Activated naive CD4-positive, alpha-beta T cell treated with anti-CD3 and anti-CD28 coated beads for 36 hours (primary cell): ENCODE data around the gene B4GALNT4. TPM values are rescaled to one million over a fixed set of nuclear protein-coding genes. Genes with fewer than 3 reads are reported as not detected.
A peak's percentile ranks its signal among the peaks of the same experiment; 100 is the strongest.
"Not testable (repeated sequence)": the region's sequence is repeated elsewhere in the genome, so short reads cannot be mapped to it uniquely, and the experiment has no call there.

ENCODE experiments used
- CTCF ChIA-PET: fragments of 350-600 bp; sonication (Branson Sonifier 250); formaldehyde crosslinking; loops from one replicate; lab custom pipeline; 2021; ENCODE audit warnings: antibody characterized with exemption; lab: Charles Lee
- DNase-seq: peaks from one replicate; pipeline ENCODE4 v3.0.0-alpha.2; 2020
- H3K27ac Mint-ChIP-seq: one replicate; pipeline ENCODE4 v1.8.0; 2021; ENCODE audit warnings: mild to moderate bottlenecking, mixed read lengths
- H3K27me3 Mint-ChIP-seq: one replicate; pipeline ENCODE4 v1.8.0; 2021; ENCODE audit warnings: low read depth, mixed read lengths
- H3K36me3 Mint-ChIP-seq: one replicate; pipeline ENCODE4 v1.8.0; 2021; ENCODE audit warnings: low read depth, mixed read lengths
- H3K4me1 Mint-ChIP-seq: one replicate; pipeline ENCODE4 v1.8.0; 2021; ENCODE audit warnings: low read depth, mixed read lengths
- H3K4me3 Mint-ChIP-seq: one replicate; pipeline ENCODE4 v1.8.0; 2021; ENCODE audit warnings: mild to moderate bottlenecking, moderate library complexity, mixed read lengths
- H3K9me3 Mint-ChIP-seq: one replicate; pipeline ENCODE4 v1.8.0; 2021; ENCODE audit warnings: mixed read lengths
- intact Hi-C: fragments of 100-400 bp; cut with micrococcal nuclease; formaldehyde crosslinking; loops from one replicate; pipeline ENCODE4 v1.15.1; 2023
- total RNA-seq, 2 experiments: library from RNA; stranded (reverse); gene quantifications; one replicate each; pipeline ENCODE4 v1.2.3, GENCODE V29; 2021

B4GALNT4 gene
- total RNA-seq, 2 experiments from 2014 or later, result 4.1 to 5.2 TPM

DNA sequence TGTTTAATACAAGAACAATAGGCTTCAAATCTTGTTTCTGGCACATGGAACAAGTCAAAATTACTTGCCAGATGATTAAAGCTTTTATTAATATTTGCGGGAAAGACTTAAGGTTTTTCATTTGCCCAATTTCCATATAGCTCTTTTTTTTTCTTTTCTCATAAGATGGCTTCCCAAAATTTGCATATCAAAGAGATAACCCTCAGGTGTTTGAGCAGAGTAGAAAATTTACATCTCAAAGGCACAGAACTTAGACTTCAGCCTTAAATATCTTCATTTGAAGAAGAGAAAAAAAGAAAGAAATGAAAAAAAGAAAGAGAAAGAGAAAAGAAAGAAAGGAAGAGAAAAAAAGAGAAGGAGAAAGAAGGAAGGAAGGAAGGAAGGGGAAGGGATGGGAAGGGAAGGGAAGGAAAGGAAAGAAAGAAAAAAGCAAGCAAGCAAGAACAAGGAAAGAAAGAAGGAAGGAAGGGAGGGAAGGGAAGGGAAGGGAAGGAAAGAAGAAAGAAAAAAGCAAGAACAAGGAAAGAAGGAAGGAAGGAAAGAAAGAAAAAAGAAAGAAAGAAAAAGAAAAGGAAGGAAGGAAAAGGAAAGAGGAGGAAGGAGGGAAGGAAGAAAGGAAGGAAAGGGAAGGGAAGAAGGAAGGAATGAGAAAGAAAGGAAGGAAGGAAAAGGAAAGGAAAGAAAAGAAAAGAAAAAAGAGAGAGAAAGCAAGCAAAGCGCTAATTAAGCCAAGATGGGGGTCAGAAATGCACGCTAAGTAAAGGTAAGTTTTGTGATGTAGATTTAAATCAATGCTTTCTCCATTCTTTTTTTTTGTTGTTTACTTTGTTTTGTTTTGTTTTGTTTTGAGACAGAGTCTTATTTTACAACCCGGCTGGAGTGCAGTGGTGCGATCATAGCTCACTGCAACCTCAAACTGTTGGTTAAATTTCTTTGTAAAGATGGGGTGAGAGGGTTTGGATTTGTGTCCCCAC is 28.5 kb upstream of the B4GALNT4 start:
- CTCF ChIA-PET, result interaction anchor here (0.9 to 1.8 kb wide), 4 partner anchors 14 to 35 kb away, joined by 4 to 6 read pairs (median 4); partner anchors contain the start of gene IFITM2
- H3K9me3 Mint-ChIP-seq, result no peaks in the 10 kb centered on the region
- peaks cover 30% of the 10 kb centered on the region for H3K4me1 Mint-ChIP-seq
- intact Hi-C loops, result no loop called here
- H3K4me3 Mint-ChIP-seq, result no peak overlapping the region
- no peak overlapping the region for H3K27ac Mint-ChIP-seq
- no peaks in the 10 kb centered on the region for H3K27me3 Mint-ChIP-seq
- DNase-seq, result no peak
- H3K36me3 Mint-ChIP-seq, result no peaks in the 10 kb centered on the region

DNA sequence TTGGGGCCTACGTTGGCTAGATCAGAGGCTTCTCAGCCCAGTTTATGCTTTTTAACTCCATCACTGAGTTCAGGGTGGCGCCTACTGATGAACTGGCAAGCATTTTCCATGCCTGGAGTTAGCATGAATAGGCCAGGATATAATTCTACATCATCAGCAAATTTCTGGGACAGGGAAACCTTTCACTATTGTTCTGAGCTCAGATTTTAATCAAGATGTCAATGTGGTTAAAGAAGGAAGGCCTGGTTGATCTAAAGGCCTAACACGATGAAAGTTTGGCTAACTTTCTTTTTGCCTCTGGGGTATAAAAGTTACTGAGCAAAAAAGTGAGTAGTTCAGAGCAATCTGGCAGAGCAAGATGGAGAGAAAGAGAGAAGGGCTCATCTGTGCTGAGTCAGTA is 27.0 kb upstream of the B4GALNT4 start:
- CTCF ChIA-PET, result interaction anchor here (0.9 kb wide), 1 partner anchor 12 kb away, joined by 4 read pairs; no protein-coding TSS in a partner anchor
- H3K9me3 Mint-ChIP-seq, result no peaks in the 10 kb centered on the region
- intact Hi-C loops, result no loop called here

GRCh38 chr11:344836-345578 is 24.3 kb upstream of the B4GALNT4 start:
- no peaks in the 10 kb centered on the region for H3K27me3 Mint-ChIP-seq
- DNase-seq, result no peak
- intact Hi-C loops, result no loop called here
- no peaks in the 10 kb centered on the region for H3K9me3 Mint-ChIP-seq
- H3K4me3 Mint-ChIP-seq, result no peak overlapping the region
- no peak overlapping the region for H3K27ac Mint-ChIP-seq
- peaks cover 18% of the 10 kb centered on the region for H3K4me1 Mint-ChIP-seq
- CTCF ChIA-PET, result no interaction called here
- H3K36me3 Mint-ChIP-seq, result no peaks in the 10 kb centered on the region

More for the DNA sequence above, 27.0 kb upstream of the B4GALNT4 start:
- Mint-ChIP-seq H3K4me3 (no peak overlapping the region), H3K27me3 (no peaks in the 10 kb centered on the region), H3K27ac (no peak overlapping the region), H3K36me3 (no peaks in the 10 kb centered on the region), H3K4me1 (peaks cover 18% of the 10 kb centered on the region)
- DNase-seq, result no peak

- CTCF ChIA-PET, result no interaction called here
- Mint-ChIP-seq H3K4me1 (peaks cover 17% of the 10 kb centered on the region), H3K9me3 (no peaks in the 10 kb centered on the region), H3K4me3 (no peak overlapping the region), H3K27ac (no peak overlapping the region), H3K27me3 (no peaks in the 10 kb centered on the region), H3K36me3 (no peaks in the 10 kb centered on the region)
- DNase-seq, result no peak
- intact Hi-C loops, result no loop called here
Observed at GRCh38 chr11:346529-346928, 22.8 kb upstream of the B4GALNT4 start.

DNA sequence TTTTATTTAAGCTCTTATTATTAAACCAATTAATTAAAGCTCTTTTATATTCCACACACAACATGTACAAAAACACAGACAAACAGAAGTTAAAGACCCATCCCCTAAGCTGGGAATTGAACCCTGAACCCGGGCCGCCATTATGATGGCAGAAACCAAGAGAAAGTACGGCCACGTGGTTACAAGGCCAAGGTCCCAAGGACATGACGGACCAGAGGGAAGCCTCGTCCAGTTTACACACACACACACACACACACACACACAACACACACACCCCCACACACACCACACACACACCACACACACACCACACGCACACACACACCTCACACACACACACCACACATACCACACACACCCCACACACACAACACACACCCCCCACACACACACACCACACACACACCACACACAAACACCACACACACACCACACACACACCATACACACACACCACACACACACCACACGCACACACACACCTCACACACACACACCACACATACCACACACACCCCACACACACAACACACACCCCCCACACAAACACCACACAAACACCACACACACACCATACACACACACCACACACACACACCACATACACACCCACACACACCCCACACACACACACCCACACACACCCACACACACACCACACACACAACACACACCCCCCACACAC is 19.9 kb upstream of the B4GALNT4 start:
- H3K4me3 Mint-ChIP-seq, DNase-seq, H3K9me3 Mint-ChIP-seq, H3K27ac Mint-ChIP-seq, H3K27me3 Mint-ChIP-seq, intact Hi-C loops, H3K36me3 Mint-ChIP-seq: not testable (repeated sequence)
- CTCF ChIA-PET, result interaction anchor here (1.8 kb wide), 1 partner anchor 20 kb away, joined by 8 read pairs; no protein-coding TSS in a partner anchor
- peaks cover 32% of the 10 kb centered on the region for H3K4me1 Mint-ChIP-seq

GRCh38 chr11:350033-350722 is 19.1 kb upstream of the B4GALNT4 start:
- CTCF ChIA-PET, result interaction anchor here (0.7 kb wide), 1 partner anchor 190 kb away, joined by 3 read pairs; no protein-coding TSS in a partner anchor
- intact Hi-C loops, DNase-seq, H3K27ac Mint-ChIP-seq, H3K9me3 Mint-ChIP-seq, H3K27me3 Mint-ChIP-seq, H3K36me3 Mint-ChIP-seq, H3K4me3 Mint-ChIP-seq: not testable (repeated sequence)
- H3K4me1 Mint-ChIP-seq, result peaks cover 35% of the 10 kb centered on the region

GRCh38 chr11:350723-351255 is 18.5 kb upstream of the B4GALNT4 start:
- peaks cover 35% of the 10 kb centered on the region for H3K4me1 Mint-ChIP-seq
- no peaks in the 10 kb centered on the region for H3K27me3 Mint-ChIP-seq
- no peak for DNase-seq
- CTCF ChIA-PET, result interaction anchor here (0.7 kb wide), 1 partner anchor 190 kb away, joined by 3 read pairs; no protein-coding TSS in a partner anchor
- H3K27ac Mint-ChIP-seq, result no peak overlapping the region
- peaks cover 4% of the 10 kb centered on the region for H3K36me3 Mint-ChIP-seq
- no peak overlapping the region for H3K4me3 Mint-ChIP-seq
- no peaks in the 10 kb centered on the region for H3K9me3 Mint-ChIP-seq
- intact Hi-C loops, result no loop called here

- Mint-ChIP-seq H3K9me3 (no peaks in the 10 kb centered on the region), H3K27me3 (no peaks in the 10 kb centered on the region), H3K4me1 (peaks cover 35% of the 10 kb centered on the region), H3K4me3 (no peak overlapping the region), H3K36me3 (peaks cover 4% of the 10 kb centered on the region), H3K27ac (no peak overlapping the region)
- CTCF ChIA-PET, result interaction anchor here (1.3 kb wide), 1 partner anchor 46 kb away, joined by 3 read pairs; no protein-coding TSS in a partner anchor
- no peak for DNase-seq
- intact Hi-C loops, result no loop called here
Observed at GRCh38 chr11:351411-351810, 17.9 kb upstream of the B4GALNT4 start.

GRCh38 chr11:352456-353031 is 16.8 kb upstream of the B4GALNT4 start:
- CTCF ChIA-PET, result interaction anchor here (0.5 to 2.2 kb wide), 4 partner anchors 13 to 97 kb away, joined by 3 to 4 read pairs (median 3); partner anchors contain the start of gene PTDSS2
- DNase-seq, result no peak
- H3K27me3 Mint-ChIP-seq, result no peaks in the 10 kb centered on the region
- no peak overlapping the region for H3K4me3 Mint-ChIP-seq
- intact Hi-C loops, result no loop called here
- peaks cover 4% of the 10 kb centered on the region for H3K36me3 Mint-ChIP-seq
- H3K4me1 Mint-ChIP-seq, result peaks cover 35% of the 10 kb centered on the region
- no peaks in the 10 kb centered on the region for H3K9me3 Mint-ChIP-seq
- H3K27ac Mint-ChIP-seq, result no peak overlapping the region

DNA sequence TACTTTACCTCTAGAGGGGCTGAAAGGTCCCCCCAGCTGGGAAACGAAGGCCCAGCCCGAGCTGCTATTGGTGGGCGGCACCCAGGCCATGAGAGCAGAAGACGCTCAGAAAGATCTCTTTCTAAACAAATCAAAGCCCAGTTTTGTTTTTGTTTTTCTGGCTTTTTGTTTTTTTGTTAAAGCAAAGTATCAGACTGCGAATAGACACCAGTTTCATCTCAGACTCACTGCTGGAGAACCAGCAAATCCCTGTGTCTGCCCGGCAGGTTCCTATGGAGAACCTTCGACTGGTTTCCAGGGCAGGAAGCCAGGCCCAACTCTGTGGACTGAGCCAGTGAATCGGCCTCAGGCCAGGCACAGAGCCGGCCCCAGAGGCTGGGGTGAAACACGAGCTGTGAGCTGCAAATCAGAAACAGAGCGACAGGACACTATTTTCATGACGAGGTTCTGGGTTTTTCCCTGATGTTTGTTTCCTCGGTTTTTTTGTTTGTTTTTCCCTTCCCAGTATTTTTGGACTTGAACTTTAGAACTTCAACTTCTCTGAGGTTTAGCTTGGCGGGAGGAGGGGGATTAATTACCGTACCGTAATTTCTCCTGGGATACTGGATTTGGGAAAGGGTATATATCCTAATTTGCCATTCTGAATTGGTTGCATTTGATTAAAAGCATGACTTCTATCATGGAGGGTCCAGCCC is 16.0 kb upstream of the B4GALNT4 start:
- Mint-ChIP-seq H3K9me3 (no peaks in the 10 kb centered on the region), H3K4me3 (no peak overlapping the region), H3K27ac (peak overlapping the region; percentile 69), H3K27me3 (no peaks in the 10 kb centered on the region), H3K36me3 (peaks cover 4% of the 10 kb centered on the region), H3K4me1 (peaks cover 35% of the 10 kb centered on the region)
- intact Hi-C loops, result no loop called here
- no peak for DNase-seq
- CTCF ChIA-PET, result interaction anchor here (0.5 to 3.1 kb wide), 5 partner anchors 14 to 97 kb away, joined by 3 to 21 read pairs (median 3); partner anchors contain the start of genes IFITM2 and PTDSS2
